Measurements from ENCODE around the gene GPC1. TPM values are rescaled to one million over a fixed set of nuclear protein-coding genes. Genes with fewer than 3 reads are reported as not detected.

The GPC1 gene
- total RNA-seq, 4 donors from 2014 or later, result 0.88 to 62.2 (median 43.4) TPM

GRCh38 chr2:240460781-240461431 lies 25.4 kb downstream of the GPC1 start:
- peaks cover 0 to 4% of the 10 kb centered on the region in 2 donors for H3K4me1 ChIP-seq
- H3K27ac ChIP-seq, result no peak overlapping the region
- H3K36me3 ChIP-seq, result no peaks in the 10 kb centered on the region
- no peak overlapping the region for H3K4me3 ChIP-seq
- H3K27me3 ChIP-seq, result no peaks in the 10 kb centered on the region
- DNase-seq, result peak; percentile 15 to 16
- no peaks in the 10 kb centered on the region for H3K9me3 ChIP-seq
- intact Hi-C loops (cut with DNase I; ENCODE audit: low total_unique reads), result no loop called here
- TF ChIP-seq, protein P1, sequence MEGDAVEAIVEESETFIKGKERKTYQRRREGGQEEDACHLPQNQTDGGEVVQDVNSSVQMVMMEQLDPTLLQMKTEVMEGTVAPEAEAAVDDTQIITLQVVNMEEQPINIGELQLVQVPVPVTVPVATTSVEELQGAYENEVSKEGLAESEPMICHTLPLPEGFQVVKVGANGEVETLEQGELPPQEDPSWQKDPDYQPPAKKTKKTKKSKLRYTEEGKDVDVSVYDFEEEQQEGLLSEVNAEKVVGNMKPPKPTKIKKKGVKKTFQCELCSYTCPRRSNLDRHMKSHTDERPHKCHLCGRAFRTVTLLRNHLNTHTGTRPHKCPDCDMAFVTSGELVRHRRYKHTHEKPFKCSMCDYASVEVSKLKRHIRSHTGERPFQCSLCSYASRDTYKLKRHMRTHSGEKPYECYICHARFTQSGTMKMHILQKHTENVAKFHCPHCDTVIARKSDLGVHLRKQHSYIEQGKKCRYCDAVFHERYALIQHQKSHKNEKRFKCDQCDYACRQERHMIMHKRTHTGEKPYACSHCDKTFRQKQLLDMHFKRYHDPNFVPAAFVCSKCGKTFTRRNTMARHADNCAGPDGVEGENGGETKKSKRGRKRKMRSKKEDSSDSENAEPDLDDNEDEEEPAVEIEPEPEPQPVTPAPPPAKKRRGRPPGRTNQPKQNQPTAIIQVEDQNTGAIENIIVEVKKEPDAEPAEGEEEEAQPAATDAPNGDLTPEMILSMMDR (IDR thresholded peaks at IDR 0.05), result no peak
- TF ChIP-seq POLR2A (IDR thresholded peaks at IDR 0.05), result no peak

- Histone ChIP-seq H3K27me3 (no peaks in the 10 kb centered on the region), H3K4me1 (no peaks in the 10 kb centered on the region), H3K9me3 (no peaks in the 10 kb centered on the region), H3K4me3 (no peak overlapping the region), H3K27ac (no peak overlapping the region), H3K36me3 (no peaks in the 10 kb centered on the region)
- intact Hi-C loops (cut with DNase I; ENCODE audit: low total_unique reads), result no loop called here
- TF ChIP-seq POLR2A (IDR thresholded peaks at IDR 0.05), result no peak
- TF ChIP-seq, protein P1 (IDR thresholded peaks at IDR 0.05), result no peak
- DNase-seq, result peak in 1 of 2 donors; percentile 12
Measured at GRCh38 chr2:240461471-240462072, 26.1 kb downstream of the GPC1 start.

DNA sequence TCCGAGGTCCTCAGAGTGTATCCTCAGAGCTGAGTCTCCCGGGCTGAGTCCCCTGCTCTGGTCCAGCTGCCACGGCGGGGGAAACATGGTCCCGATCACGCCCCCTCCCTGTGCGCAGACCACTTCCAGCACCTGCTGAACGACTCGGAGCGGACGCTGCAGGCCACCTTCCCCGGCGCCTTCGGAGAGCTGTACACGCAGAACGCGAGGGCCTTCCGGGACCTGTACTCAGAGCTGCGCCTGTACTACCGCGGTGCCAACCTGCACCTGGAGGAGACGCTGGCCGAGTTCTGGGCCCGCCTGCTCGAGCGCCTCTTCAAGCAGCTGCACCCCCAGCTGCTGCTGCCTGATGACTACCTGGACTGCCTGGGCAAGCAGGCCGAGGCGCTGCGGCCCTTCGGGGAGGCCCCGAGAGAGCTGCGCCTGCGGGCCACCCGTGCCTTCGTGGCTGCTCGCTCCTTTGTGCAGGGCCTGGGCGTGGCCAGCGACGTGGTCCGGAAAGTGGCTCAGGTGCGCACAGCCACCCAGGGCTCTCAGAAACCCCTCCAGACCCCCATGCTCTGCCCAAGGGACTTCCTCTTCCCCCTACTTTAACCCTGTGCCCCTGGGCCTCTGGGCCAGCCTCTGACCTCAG lies 26.7 kb downstream of the GPC1 start:
- Histone ChIP-seq H3K27ac (no peak overlapping the region), H3K4me1 (no peaks in the 10 kb centered on the region), H3K9me3 (no peaks in the 10 kb centered on the region), H3K4me3 (no peak overlapping the region), H3K36me3 (no peaks in the 10 kb centered on the region), H3K27me3 (no peaks in the 10 kb centered on the region)
- DNase-seq, result peak; percentile 12 to 13
- no peak for TF ChIP-seq POLR2A (IDR thresholded peaks at IDR 0.05)
- TF ChIP-seq, protein P1 (IDR thresholded peaks at IDR 0.05), result no peak
- intact Hi-C loops (cut with DNase I; ENCODE audit: low total_unique reads), result no loop called here

GRCh38 chr2:240462707-240463273 lies 27.3 kb downstream of the GPC1 start:
- TF ChIP-seq POLR2A (IDR thresholded peaks at IDR 0.05), result no peak
- TF ChIP-seq, protein P1 (IDR thresholded peaks at IDR 0.05), result no peak
- no peaks in the 10 kb centered on the region for H3K27me3 ChIP-seq
- H3K4me3 ChIP-seq, result no peak overlapping the region
- H3K9me3 ChIP-seq, result no peaks in the 10 kb centered on the region
- H3K4me1 ChIP-seq, result no peaks in the 10 kb centered on the region
- no peaks in the 10 kb centered on the region for H3K36me3 ChIP-seq
- peak in 1 of 2 donors; percentile 11 for DNase-seq
- intact Hi-C loops (cut with DNase I; ENCODE audit: low total_unique reads), result no loop called here
- no peak overlapping the region for H3K27ac ChIP-seq

Data from uterus (tissue), 4 donors.